HUES64 (cell line): ENCODE results near the gene TSPAN14.

Experiments
- H3K27ac ChIP-seq: 2 replicates; pipeline ENCODE4 v1.7.0; 2013; ENCODE audit warnings: low read depth, low read length, inconsistent platforms
- H3K27me3 ChIP-seq: 2 replicates; pipeline ENCODE4 v1.6.1; 2013; ENCODE audit warnings: mild to moderate bottlenecking, low read length; ENCODE audit not compliant: insufficient read depth
- H3K36me3 ChIP-seq: 2 replicates; pipeline ENCODE4 v1.6.1; 2013; ENCODE audit warnings: mild to moderate bottlenecking, low read length; ENCODE audit not compliant: insufficient read depth
- H3K4me1 ChIP-seq: 2 replicates; pipeline ENCODE4 v1.6.1; 2013; ENCODE audit warnings: mild to moderate bottlenecking, low read length, moderate library complexity; ENCODE audit not compliant: insufficient read depth
- H3K4me3 ChIP-seq: 2 replicates; pipeline ENCODE4 v1.5.1; 2013; ENCODE audit warnings: mild to moderate bottlenecking, low read length, moderate library complexity
- H3K9ac ChIP-seq: 2 replicates; pipeline ENCODE4 v1.6.1; 2013; ENCODE audit warnings: mild to moderate bottlenecking, low read depth, low read length
- H3K9me3 ChIP-seq: 2 replicates; pipeline ENCODE4 v1.6.1; 2013; ENCODE audit warnings: low read depth, low read length; ENCODE audit not compliant: insufficient read depth
- WGBS: fragments of 150-250, 120-280 bp; methylation state at CpG from one replicate; pipeline ENCODE4 v1.1.7; 2013; ENCODE audit warnings: missing lambda C conversion rate; 5-methylcytosine and 5-hydroxymethylcytosine counted together

Gene TSPAN14

DNA sequence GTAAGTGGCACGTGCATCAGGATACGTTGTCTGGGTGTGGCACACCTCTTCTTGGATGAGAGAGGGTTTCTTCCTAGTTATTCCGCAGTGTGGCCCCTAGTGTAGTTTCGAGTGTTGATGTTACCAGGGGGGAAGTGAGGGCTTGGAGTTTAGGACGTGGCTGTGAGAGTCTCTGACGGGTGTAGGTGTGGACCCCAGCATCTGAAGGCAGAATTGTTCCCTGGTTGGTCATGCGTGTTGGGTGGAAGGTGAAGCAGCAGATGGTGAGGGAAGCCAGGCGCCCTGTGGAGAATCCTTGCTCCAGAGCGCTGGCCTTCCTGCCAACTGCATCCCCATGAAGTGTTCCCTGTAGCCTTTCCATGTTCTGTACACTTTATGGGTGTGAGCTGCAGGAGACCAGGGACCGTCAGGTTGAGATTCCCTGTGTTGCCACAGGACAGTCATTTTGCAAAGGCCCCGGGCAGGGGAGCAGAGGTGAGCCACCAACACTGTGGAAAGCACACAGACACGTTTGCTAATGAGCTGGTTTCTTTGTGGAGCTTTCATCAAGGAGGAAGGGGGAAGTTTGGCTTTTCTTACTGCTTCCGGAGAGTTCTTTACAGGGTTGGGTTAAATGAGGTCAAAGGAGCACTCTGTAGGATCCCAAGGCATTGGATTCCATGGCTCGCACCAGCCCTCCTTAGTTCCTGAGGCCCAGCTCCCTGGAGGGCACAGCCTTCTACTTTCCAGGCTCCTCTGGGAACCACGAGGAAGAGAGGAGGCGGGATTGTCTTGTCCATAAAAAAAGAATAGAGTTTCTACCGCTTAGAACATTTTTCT, 32.0 kb downstream of the TSPAN14 start:
- Histone ChIP-seq H3K4me3 (no peak overlapping the region), H3K9ac (no peak overlapping the region), H3K9me3 (no peaks in the 10 kb centered on the region), H3K36me3 (peaks cover 15% of the 10 kb centered on the region), H3K27ac (no peak overlapping the region), H3K4me1 (peaks cover 26% of the 10 kb centered on the region), H3K27me3 (no peaks in the 10 kb centered on the region)
- WGBS = 79% methylated on average over 15 of the region's 17 CpGs

GRCh38 chr10:80486785-80487420, 32.8 kb downstream of the TSPAN14 start:
- Histone ChIP-seq H3K27ac (no peak overlapping the region), H3K9me3 (no peaks in the 10 kb centered on the region), H3K9ac (no peak overlapping the region), H3K36me3 (peaks cover 15% of the 10 kb centered on the region), H3K27me3 (no peaks in the 10 kb centered on the region), H3K4me1 (peaks cover 26% of the 10 kb centered on the region), H3K4me3 (no peak overlapping the region)
- WGBS = 81% methylated on average over 9 of the region's 9 CpGs

- no peaks in the 10 kb centered on the region for H3K9me3 ChIP-seq
- no peak overlapping the region for H3K27ac ChIP-seq
- no peak overlapping the region for H3K4me3 ChIP-seq
- H3K4me1 ChIP-seq = peaks cover 26% of the 10 kb centered on the region
- H3K9ac ChIP-seq = no peak overlapping the region
- WGBS = 87% methylated on average over 4 of the region's 4 CpGs
- no peaks in the 10 kb centered on the region for H3K27me3 ChIP-seq
- H3K36me3 ChIP-seq = peaks cover 15% of the 10 kb centered on the region
Measured at GRCh38 chr10:80487421-80487785, 33.3 kb downstream of the TSPAN14 start.

DNA sequence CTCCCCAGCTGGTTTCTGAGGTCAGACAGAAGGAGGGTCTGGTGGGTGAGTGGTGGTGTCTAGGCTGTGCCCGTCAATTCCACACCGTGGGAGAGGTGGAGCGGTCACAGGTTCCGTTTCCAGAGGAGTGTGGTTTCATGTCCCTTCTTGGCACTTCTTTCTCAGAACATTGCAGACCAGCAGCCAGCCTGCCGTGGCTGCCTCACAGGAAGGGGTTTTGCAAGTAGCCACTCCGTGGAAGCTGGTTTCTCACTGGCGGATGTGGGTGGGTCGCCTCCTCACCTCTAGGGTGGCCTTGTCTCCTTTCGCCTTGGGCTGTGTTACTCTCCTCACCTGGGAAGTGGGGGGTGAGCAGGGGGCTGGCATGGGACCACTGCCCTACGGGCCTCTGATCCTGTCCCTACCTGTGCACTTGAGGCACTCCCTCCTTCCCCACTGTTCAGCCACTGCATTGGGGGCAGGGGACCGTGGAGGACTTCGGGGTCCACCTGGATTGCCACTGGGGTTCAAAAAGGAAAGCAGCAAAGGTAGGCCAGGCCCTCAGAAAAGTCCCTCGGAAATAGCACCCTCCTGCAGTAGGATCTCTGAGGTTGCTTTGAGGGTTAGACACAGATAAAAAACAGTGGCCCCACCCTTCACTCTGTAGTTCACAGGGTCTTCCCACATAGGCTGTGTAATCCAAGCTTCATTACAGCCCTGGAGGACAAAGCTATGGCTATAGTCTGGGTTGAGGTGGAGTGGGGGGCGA, 33.9 kb downstream of the TSPAN14 start:
- H3K4me1 ChIP-seq = peaks cover 25% of the 10 kb centered on the region
- no peaks in the 10 kb centered on the region for H3K27me3 ChIP-seq
- 92% methylated on average over 14 of the region's 14 CpGs for WGBS
- no peak overlapping the region for H3K27ac ChIP-seq
- no peak overlapping the region for H3K4me3 ChIP-seq
- no peak overlapping the region for H3K9ac ChIP-seq
- H3K36me3 ChIP-seq = peaks cover 18% of the 10 kb centered on the region
- no peaks in the 10 kb centered on the region for H3K9me3 ChIP-seq

GRCh38 chr10:80488539-80489066, 34.5 kb downstream of the TSPAN14 start:
- no peak overlapping the region for H3K9ac ChIP-seq
- peaks cover 21% of the 10 kb centered on the region for H3K4me1 ChIP-seq
- 96% methylated on average over 6 of the region's 6 CpGs for WGBS
- no peak overlapping the region for H3K27ac ChIP-seq
- peaks cover 20% of the 10 kb centered on the region for H3K36me3 ChIP-seq
- no peaks in the 10 kb centered on the region for H3K27me3 ChIP-seq
- H3K9me3 ChIP-seq = no peaks in the 10 kb centered on the region
- no peak overlapping the region for H3K4me3 ChIP-seq

- peaks cover 21% of the 10 kb centered on the region for H3K4me1 ChIP-seq
- no peak overlapping the region for H3K9ac ChIP-seq
- H3K27me3 ChIP-seq = no peaks in the 10 kb centered on the region
- 99% methylated on average over 2 of the region's 2 CpGs for WGBS
- no peak overlapping the region for H3K27ac ChIP-seq
- H3K4me3 ChIP-seq = no peak overlapping the region
- peaks cover 20% of the 10 kb centered on the region for H3K36me3 ChIP-seq
- no peaks in the 10 kb centered on the region for H3K9me3 ChIP-seq
Measured at GRCh38 chr10:80489371-80490112, 35.4 kb downstream of the TSPAN14 start.

DNA sequence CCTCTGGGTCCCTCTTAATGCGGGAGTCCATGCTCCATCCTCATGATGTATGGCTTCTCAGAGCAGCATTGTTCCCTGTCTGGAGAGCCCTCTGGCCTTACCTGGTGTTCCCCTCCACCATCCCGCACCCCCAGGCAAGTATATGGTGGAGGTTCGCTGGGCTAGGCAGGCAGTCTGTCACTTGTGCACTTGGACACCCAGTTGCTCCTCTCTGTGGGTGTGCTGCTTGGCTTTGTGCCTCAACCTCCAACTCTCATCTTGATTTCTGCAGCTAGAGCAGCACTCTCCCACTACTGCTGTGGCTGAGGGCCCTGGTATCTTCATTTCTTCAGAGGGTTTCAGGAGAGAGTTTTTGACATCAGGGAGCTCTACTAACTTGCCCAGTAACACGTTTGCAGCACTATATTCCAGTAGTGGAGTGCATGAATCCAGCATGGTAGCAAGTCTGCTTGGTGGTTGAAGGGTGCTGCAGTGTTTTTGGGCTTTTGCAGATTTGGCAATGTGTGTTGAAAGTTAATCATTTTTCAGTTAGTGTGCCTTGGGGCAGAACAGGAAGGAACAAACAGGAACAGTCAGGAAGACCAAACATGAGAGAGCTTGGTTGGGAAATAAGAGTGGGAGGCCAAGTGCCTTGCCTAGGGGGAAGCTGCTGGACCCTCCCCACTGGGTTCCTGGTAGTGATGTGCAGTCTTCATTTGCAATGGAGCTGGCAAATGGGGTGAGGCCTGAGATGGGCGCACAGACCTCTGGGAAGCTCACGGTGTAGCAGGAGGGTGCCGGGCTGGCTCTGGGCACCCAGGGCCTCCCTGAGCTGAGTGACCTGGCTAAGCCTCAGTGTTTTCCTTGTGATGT, 37.4 kb downstream of the TSPAN14 start:
- H3K9me3 ChIP-seq = no peaks in the 10 kb centered on the region
- H3K27ac ChIP-seq = no peak overlapping the region
- no peak overlapping the region for H3K9ac ChIP-seq
- H3K36me3 ChIP-seq = peaks cover 20% of the 10 kb centered on the region
- peaks cover 10% of the 10 kb centered on the region for H3K4me1 ChIP-seq
- H3K4me3 ChIP-seq = no peak overlapping the region
- WGBS = 96% methylated on average over 7 of the region's 7 CpGs
- no peaks in the 10 kb centered on the region for H3K27me3 ChIP-seq

GRCh38 chr10:80492848-80493521, 38.9 kb downstream of the TSPAN14 start:
- Histone ChIP-seq H3K27me3 (no peaks in the 10 kb centered on the region), H3K4me3 (no peak overlapping the region), H3K9me3 (no peaks in the 10 kb centered on the region), H3K27ac (no peak overlapping the region), H3K4me1 (peaks cover 8% of the 10 kb centered on the region; the same call in 1 of the 2 replicates), H3K36me3 (peaks cover 22% of the 10 kb centered on the region), H3K9ac (no peak overlapping the region)
- WGBS = 97% methylated on average over 6 of the region's 6 CpGs

GRCh38 chr10:80493522-80494051, 39.5 kb downstream of the TSPAN14 start:
- H3K4me1 ChIP-seq = peaks cover 14% of the 10 kb centered on the region; the same call in 1 of the 2 replicates
- H3K36me3 ChIP-seq = peaks cover 22% of the 10 kb centered on the region
- no peak overlapping the region for H3K9ac ChIP-seq
- H3K27me3 ChIP-seq = no peaks in the 10 kb centered on the region
- H3K9me3 ChIP-seq = no peaks in the 10 kb centered on the region
- H3K4me3 ChIP-seq = no peak overlapping the region
- no peak overlapping the region for H3K27ac ChIP-seq
- 90% methylated on average over 4 of the region's 4 CpGs for WGBS
